ENCODE results near the gene CPNE2.
"Not testable (repeated sequence)": the region's sequence is repeated elsewhere in the genome, so short reads cannot be mapped to it uniquely, and the experiment has no call there.

Gene CPNE2

DNA sequence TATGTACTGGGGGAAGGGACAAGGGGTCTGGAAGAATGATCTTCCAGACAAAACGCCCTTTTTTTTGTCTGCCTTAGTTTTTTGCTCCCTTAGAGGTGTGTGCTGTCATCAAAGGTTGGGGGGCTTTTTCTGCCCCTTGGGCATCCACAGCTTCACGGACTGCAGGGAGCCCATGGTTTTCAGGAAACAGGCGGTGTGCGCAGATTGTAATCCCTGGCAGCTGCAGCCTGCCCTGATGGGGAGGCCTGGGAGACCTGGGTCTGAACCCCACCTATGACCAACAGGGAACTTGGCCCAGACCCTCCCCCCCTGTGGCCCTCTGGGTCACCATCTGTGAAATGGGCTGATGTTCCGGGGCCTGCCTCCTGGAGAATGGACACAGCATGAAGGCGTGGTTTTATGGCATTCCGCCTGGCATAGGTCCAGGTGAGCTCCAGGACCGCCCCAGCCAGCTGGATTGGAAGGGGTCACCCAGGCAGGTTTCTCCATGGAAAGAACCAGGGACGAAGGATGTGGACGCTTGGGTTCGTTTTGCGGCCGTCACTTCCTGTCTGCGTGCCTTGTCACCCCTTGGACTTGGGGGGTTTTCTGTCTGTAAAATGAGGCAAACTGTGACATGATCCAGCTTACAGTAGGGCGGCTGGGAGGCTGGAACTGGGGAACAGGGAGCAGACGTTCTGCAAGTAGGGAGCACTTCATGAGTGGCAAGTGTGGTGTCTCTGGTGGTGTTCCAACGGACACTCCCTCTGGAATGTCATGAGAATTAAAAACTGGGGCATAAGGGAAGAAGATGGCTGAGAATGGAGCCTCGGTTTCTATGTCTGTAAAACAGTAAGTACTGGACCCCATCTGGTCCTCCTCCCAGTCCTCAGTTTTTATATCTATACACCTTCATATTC, 1.5 kb downstream of the CPNE2 start:
- POLR2A ChIA-PET: interaction anchor here (0.6 kb wide), 1 partner anchor 267 kb away, joined by 6 read pairs; no protein-coding TSS in a partner anchor
- TF ChIP-seq, protein P1, sequence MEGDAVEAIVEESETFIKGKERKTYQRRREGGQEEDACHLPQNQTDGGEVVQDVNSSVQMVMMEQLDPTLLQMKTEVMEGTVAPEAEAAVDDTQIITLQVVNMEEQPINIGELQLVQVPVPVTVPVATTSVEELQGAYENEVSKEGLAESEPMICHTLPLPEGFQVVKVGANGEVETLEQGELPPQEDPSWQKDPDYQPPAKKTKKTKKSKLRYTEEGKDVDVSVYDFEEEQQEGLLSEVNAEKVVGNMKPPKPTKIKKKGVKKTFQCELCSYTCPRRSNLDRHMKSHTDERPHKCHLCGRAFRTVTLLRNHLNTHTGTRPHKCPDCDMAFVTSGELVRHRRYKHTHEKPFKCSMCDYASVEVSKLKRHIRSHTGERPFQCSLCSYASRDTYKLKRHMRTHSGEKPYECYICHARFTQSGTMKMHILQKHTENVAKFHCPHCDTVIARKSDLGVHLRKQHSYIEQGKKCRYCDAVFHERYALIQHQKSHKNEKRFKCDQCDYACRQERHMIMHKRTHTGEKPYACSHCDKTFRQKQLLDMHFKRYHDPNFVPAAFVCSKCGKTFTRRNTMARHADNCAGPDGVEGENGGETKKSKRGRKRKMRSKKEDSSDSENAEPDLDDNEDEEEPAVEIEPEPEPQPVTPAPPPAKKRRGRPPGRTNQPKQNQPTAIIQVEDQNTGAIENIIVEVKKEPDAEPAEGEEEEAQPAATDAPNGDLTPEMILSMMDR (IDR thresholded peaks at IDR 0.05; ENCODE audit: control extremely low read depth, extremely low read depth, low read depth, missing control alignments): no peak
- DNase-seq (ENCODE audit: extremely low spot score): no peak
- CTCF ChIA-PET: interaction anchor here (1.0 to 7.0 kb wide), 21 partner anchors 8 to 206 kb away, joined by 3 to 92 read pairs (median 10); partner anchors contain the start of genes PSME3IP1 and RSPRY1

DNA sequence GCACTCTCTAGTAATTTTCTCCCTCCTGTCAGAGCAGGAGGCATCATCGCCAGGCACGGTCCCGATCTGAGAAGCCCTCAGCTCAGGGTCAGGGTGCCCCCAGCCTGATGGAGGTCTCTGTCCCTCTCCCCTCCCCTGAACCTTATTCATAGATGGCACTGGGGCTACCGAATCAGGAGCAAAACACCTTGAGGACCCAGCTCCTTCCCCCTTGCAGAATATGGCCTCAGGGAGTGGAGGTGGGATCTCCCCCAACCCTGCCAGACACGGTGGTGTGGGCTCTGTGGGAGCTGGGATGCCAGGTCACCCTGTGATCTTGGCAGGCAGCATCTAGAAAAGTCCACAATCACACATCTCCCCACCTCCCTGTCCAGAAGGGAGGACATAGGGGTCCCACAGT, 2.5 kb downstream of the CPNE2 start:
- no peak for DNase-seq (ENCODE audit: extremely low spot score)
- POLR2A ChIA-PET: no interaction called here
- TF ChIP-seq, protein P1 (IDR thresholded peaks at IDR 0.05; ENCODE audit: control extremely low read depth, extremely low read depth, low read depth, missing control alignments): no peak
- CTCF ChIA-PET: interaction anchor here (1.2 to 7.0 kb wide), 7 partner anchors 9 to 75 kb away, joined by 3 to 92 read pairs (median 14); no protein-coding TSS in a partner anchor

DNA sequence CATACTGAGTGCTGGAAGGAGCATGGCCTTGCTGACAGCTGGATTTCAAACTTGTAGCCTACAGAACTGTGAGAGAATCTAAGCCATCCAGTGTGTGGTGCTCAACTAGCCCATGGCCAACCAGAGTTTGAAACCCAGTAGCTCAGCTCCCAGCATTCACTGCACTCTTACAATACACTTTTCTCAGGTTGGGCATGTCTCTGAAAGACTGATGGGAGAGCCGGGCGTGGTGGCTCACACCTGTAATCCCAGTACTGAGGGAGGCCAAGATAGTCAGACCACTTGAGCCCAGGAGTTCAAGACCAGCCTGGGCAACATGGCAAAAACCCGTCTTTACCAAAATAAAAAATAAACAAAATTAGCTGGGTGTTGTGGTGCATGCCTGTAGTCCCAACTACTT, 3.8 kb downstream of the CPNE2 start:
- ChIA-PET POLR2A (interaction anchor here (0.9 kb wide), 1 partner anchor 9 kb away, joined by 3 read pairs; no protein-coding TSS in a partner anchor), CTCF (interaction anchor here (0.9 to 7.0 kb wide), 9 partner anchors 9 to 167 kb away, joined by 3 to 92 read pairs (median 9); no protein-coding TSS in a partner anchor)
- DNase-seq (ENCODE audit: extremely low spot score): no peak
- TF ChIP-seq, protein P1 (IDR thresholded peaks at IDR 0.05; ENCODE audit: control extremely low read depth, extremely low read depth, low read depth, missing control alignments): no peak

DNA sequence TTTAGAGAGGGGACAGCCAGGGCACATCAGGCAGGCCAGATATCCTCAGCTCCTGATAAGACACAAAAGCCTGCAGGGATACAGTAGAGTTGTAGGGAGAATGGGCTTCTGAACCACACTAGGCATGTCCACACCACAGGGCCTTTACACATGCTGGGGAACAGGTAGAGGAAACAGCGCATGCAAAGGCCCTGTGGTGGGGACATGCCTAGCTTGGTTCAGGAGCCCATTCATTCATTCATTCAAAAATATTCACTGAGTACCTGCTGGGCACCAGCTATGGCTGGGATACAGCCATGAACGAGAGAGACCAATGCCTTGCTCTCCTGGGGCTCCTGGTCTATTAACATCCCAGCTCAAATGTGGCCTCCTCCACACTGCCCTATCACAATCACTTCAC, 4.4 kb downstream of the CPNE2 start:
- TF ChIP-seq, protein P1 (IDR thresholded peaks at IDR 0.05; ENCODE audit: control extremely low read depth, extremely low read depth, low read depth, missing control alignments): no peak
- no peak for DNase-seq (ENCODE audit: extremely low spot score)
- ChIA-PET POLR2A (interaction anchor here (0.9 kb wide), 1 partner anchor 8 kb away, joined by 3 read pairs; no protein-coding TSS in a partner anchor), CTCF (interaction anchor here (0.9 to 7.0 kb wide), 7 partner anchors 9 to 166 kb away, joined by 3 to 92 read pairs (median 9); no protein-coding TSS in a partner anchor)

DNA sequence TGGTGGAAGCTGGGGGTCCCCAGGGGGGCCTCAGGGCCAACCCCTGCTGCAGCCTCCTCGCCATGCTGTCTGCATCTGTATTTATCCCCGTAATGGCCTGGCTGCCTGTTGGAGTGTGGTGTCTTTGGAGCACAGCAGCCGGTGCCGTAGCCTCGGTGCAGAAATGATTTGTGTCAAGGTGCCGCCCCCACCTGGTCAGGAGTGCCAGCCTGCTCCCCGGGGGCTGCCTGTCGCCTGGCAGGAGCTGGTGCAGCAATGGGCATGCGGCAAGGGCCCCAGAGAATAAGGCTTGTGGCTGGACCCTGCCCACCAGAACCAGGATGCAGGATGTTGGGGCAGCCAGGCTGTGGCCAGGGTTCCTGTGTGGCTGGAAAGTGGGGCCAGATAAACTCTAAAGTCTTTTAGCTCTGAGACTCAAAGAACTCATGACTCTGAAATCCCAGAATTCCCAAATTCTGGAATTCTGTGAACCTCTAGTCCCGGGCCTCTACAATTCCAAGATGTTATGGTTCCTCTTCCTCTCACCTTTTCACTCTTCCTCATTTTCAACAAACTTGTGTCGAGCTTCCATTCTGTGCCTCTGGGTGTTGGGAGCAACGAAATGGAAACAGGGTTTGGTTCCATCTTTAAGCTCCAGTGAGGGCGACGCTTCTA, 5.9 kb downstream of the CPNE2 start:
- ChIA-PET POLR2A (interaction anchor here (0.6 kb wide), 1 partner anchor 21 kb away, joined by 3 read pairs; no protein-coding TSS in a partner anchor), CTCF (interaction anchor here (1.0 to 7.0 kb wide), 6 partner anchors 9 to 76 kb away, joined by 3 to 92 read pairs (median 8); no protein-coding TSS in a partner anchor)
- DNase-seq (ENCODE audit: extremely low spot score): no peak
- TF ChIP-seq, protein P1 (IDR thresholded peaks at IDR 0.05; ENCODE audit: control extremely low read depth, extremely low read depth, low read depth, missing control alignments): no peak

DNA sequence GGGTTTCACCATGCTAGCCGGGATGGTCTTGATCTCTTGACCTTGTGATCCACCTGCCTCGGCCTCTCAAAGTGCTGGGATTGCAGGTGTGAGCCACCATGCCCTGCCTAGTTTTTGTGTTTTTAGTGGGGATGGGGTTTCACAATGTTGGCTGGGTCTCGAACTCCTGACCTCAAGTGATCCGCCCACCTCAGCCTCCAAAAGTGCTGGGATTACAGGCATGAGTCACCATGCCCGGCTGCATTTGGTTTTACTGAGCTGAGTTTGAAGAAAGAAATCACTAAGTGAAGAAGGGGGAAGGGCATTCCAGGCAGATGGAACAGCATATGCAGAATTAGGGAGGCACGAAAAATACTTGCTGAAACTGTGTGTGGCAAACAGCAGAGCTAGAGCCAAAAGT, 7.6 kb downstream of the CPNE2 start:
- CTCF ChIA-PET: interaction anchor here (1.2 to 5.9 kb wide), 5 partner anchors 8 to 51 kb away, joined by 4 to 39 read pairs (median 7); partner anchors contain the start of gene CPNE2
- POLR2A ChIA-PET; DNase-seq (ENCODE audit: extremely low spot score): not testable (repeated sequence)

Measured in GM10248 (cell line).